Myometrial cell (primary cell): ENCODE measurements around the gene CKAP2. TPM values are rescaled to one million over a fixed set of nuclear protein-coding genes. Genes with fewer than 3 reads are reported as not detected.

Experiments
- total RNA-seq: library from RNA; depleted of rRNA; stranded (reverse); fragments of >200 nt; gene quantifications from 2 replicates; pipeline ENCODE4 v1.2.3, GENCODE V29; 2015

Gene CKAP2, protein sequence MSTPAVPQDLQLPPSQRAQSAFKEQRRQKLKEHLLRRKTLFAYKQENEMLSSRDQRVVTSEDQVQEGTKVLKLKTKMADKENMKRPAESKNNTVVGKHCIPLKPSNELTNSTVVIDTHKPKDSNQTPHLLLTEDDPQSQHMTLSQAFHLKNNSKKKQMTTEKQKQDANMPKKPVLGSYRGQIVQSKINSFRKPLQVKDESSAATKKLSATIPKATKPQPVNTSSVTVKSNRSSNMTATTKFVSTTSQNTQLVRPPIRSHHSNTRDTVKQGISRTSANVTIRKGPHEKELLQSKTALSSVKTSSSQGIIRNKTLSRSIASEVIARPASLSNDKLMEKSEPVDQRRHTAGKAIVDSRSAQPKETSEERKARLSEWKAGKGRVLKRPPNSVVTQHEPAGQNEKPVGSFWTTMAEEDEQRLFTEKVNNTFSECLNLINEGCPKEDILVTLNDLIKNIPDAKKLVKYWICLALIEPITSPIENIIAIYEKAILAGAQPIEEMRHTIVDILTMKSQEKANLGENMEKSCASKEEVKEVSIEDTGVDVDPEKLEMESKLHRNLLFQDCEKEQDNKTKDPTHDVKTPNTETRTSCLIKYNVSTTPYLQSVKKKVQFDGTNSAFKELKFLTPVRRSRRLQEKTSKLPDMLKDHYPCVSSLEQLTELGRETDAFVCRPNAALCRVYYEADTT
- total RNA-seq = 28.0 and 38.1 TPM in 2 replicates

DNA sequence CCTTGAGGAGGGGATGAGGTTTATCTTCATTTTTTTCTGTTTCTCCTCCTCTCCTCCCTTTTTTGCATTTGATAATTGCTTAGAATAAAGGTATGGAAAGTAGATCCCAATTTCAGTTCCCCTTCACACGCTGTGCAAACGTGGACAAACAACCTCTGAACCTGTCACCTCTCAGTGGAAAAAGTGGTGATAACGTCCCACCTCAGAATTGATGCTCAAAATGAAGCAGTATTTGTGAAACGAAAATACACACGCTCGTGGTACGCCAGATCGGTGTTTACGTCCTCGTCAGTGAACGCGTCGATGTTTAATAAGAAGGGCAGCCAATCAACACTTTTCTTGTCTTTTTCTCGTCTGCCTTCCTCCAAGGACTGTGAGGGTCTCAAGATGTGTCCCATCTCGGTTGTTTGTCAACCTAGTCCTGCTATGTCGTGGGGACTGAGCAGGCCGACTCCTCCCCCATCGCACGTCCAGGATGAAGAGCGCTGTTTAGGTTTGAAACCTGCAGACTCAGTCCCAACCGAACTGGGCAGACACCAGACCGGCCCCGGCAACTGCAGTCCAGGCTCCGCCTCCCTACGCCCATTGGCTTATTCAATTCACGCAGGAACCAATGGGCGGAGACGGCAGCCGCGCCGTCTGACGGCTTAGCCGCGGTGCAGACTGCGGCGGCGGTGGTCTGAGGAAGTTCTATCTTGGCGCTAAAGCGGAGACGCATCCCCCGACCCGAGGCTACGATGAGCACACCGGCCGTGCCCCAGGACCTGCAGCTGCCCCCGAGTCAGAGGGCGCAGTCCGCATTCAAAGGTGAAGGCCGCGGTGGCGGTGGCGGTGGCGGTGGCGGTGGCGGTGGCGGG, at the start of gene CKAP2:
Gene CKAP2 (plus strand): TSS at position 659 of the 857 bp plus-strand sequence. CDS start 79 bp downstream, at position 738.

DNA sequence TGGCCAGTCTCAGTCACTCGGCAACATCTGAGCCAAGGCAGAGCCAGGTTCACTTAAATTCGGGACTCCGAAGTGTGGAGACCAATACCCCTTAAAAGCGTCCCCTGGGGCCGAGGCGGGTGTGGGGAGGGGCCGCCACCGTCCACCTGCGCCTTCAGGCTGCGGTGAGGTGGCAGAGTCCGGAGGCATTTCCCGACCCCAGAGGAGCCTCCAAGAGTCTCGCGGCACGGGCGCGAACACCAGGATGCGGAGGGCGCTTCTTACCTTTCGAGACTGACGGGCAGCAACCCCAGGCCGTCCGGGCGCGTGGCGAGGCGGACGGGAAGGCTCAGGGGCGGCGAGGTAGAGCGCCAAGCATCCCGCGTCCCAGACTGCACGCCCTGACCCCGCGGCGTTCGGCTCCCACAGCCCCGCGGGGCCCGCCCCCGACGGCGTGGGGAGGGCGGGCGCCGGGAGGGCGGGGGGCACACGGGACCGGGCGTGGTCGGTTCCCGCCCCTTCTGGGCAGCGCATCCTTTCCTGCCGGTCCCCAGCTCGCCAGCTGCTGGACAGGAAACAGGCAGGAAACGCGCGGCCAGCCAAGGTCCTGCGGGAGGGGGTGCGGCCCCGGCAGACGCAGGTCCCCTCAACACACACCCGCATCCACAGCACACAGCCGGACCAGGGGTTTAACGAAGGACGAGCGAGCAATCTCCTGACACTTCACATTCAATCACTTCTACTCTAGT, 49.3 kb upstream of the CKAP2 start, which contains the start of gene THSD1:
Gene THSD1 (minus strand): TSS at position 406 of the 728 bp plus-strand sequence. CDS start 3,572 bp downstream, outside the sequence.

GRCh38 chr13:52450012-52450792, 5.1 kb upstream of the CKAP2 start, which contains the start of gene VPS36:
Gene VPS36, minus strand, starts transcription at chr13:52450634. Its CDS starts 40 bp downstream, at chr13:52450594.

Other genes starting within 250 kb of the CKAP2 start
- 4.6 and 7.8 TPM in 2 replicates for gene THSD1, start 49.3 kb upstream of the CKAP2 start, total RNA-seq
- gene VPS36, start 4.8 kb upstream of the CKAP2 start, total RNA-seq = 22.7 and 33.4 TPM in 2 replicates
- gene HNRNPA1L2, start 187.0 kb downstream of the CKAP2 start, total RNA-seq = 0.89 and 1.2 TPM in 2 replicates
- 44.7 and 51.4 TPM in 2 replicates for gene SUGT1, start 197.4 kb downstream of the CKAP2 start, total RNA-seq